ENCODE data around the gene CHPF.

The CHPF gene

DNA sequence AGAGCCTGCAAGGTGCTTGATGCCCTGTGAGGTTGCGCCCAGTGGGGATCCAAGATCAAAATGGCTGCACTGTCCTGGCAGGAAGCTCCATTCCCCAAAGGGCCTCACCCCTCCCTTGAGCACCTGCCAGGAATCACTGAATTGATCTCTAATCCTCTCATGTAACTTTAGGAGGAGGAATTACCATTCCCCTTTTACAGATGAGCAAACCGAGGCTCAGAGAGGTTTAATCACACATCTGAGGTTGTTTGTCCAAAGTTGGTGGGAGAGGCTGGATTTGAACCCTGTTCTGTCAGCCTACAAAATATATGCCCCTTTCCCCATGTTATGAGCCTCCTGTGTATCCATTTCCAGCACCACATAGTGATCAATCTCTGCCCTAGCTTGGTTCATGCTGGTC, 18.8 kb downstream of the CHPF start:
- TF ChIP-seq GATA3 (IDR thresholded peaks at IDR 0.05; ENCODE audit: low read depth, low read length) (no peak), GATA2 (IDR thresholded peaks at IDR 0.05; ENCODE audit: low read depth, low read length) (no peak)

DNA sequence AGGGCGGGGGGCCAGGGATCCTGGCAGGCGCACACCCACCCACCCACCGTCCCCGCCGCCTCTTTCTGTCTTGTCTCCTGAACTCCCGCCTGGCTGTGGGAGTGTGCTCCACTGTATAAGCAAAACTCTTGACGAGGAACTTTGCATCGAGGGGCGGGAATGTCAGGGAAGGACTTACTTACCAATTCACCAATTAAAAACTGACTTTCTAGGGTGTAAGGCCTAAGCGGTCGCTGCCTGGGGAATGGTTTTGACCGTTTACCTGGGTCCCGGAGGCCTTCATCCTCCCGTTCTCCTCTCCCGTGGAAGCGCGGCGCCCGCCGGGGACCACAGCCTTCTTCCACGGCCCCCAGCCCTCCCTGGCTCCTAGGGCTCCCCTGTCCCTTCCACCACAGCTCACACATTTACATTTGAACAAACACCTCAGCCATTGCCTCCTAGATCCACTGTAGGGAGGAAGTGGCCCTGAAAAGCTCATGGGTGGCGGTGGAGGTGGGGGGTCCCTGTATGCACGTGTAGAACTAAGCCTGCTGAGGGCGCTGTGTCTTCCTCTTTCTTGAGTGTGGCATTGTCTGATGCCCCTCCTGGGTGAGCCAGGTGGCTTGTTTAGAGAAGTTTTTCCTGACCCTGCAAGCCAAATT, 20.5 kb downstream of the CHPF start:
- TF ChIP-seq GATA2 (IDR thresholded peaks at IDR 0.05; ENCODE audit: low read depth, low read length) = no peak
- TF ChIP-seq GATA3 (IDR thresholded peaks at IDR 0.05; ENCODE audit: low read depth, low read length) = no peak

DNA sequence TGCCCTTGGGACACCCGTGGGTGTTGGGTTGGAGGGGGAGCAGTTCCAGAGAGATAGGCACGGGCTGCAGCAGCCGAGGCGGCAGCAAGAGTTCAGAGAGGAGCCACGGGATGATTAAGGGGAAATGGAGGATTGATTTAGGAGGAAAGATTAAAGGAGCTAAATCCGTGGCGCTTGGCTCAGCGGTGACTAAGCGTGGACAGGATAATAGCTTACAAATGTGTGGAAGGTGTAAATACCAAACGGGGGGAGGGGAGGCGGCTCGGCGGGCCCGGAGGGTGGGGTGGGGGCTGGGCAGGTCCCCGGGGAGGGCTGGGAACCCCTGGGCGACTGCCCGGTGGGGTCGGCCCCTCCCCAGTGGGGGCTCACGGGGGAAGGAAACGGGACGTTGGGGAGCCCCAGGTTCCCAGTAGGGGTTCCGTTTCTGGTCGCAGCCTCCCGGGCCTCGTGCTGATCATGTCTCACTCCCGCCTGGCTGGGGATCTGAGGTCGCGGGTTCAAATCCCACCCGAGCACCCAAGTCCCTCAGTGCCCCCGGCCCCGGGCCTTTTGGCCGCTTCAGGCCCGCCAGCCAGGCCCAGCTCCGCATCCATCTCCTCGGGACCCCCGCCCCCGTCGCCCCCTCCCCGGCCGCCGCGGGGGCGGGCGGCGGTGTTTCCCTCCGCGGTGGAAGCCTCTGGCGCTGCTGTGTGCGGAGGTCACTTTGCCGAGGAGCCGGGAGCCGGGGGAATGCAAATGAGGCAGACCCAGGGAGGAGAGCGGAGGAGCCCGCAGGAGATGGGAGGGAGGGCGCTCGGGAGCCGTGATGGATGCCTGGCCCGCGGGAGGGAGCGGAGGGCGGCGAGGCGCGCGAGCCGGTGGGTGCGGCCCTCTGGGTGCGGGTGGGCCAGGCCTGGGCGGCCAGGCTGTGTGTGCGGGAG, 21.2 kb downstream of the CHPF start:
- TF ChIP-seq GATA2 (IDR thresholded peaks at IDR 0.05; ENCODE audit: low read depth, low read length) = no peak
- TF ChIP-seq GATA3 (IDR thresholded peaks at IDR 0.05; ENCODE audit: low read depth, low read length) = no peak

DNA sequence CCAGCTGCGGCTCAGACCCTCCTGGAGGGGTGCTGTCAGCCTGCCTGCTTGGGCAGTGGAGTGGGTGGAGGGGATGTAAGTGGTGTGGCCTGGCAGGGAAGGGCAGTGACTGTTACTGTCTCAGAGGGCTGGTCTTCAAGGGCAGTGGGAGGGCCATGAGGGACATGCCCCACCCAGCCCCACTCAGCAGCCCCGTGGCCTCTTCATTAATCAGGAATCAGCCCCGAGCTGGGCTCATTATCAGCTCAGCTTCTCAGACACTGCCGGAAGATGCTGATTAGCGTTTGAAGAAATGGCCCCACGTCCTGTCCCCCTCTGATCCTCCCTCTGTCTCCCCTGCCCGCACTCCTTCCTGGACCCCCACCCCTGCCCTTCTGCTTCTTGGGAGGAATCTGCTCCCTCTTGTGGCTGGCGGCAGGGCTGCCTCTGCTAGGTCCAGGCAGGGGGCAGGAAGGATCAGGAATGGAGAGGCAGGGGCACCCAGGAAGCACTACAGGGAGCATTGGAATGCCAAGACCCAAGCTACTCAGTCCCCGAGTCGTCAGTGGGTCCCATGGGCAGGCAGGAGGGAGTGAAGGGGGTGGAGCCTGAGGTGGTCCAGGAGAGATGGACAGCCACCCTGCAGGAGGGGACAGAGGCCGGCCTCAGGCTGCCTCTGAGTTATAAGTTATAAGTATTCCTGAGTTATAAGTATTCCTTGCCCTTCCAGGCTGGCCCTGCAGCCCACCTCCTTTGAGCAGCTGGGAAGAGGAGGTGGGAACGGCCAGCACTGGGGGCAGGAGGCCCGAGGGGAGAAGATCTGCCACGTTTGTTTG, 22.3 kb downstream of the CHPF start:
- no peak for TF ChIP-seq GATA3 (IDR thresholded peaks at IDR 0.05; ENCODE audit: low read depth, low read length)
- no peak for TF ChIP-seq GATA2 (IDR thresholded peaks at IDR 0.05; ENCODE audit: low read depth, low read length)

DNA sequence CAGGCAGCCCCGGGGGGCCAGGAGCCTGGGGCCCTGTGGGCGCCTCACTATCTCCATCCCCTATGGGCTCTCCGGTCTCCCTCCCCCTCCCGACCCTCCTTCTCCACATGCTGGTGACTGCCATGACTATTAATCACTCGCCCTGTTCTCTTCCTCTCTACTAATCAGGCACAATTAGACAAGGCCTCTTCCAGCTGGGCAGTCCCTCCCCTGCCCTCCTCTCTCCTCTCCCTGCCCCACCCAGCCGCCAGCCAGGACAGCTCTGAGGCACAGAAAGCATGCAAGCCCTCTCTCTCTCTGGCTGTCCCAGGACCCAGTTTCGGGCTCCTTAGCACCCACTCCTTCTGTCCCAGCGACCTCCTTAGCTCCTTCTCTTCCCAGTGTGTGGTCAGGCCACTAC, 23.5 kb downstream of the CHPF start:
- TF ChIP-seq GATA2 (IDR thresholded peaks at IDR 0.05; ENCODE audit: low read depth, low read length) (no peak), GATA3 (IDR thresholded peaks at IDR 0.05; ENCODE audit: low read depth, low read length) (no peak)

DNA sequence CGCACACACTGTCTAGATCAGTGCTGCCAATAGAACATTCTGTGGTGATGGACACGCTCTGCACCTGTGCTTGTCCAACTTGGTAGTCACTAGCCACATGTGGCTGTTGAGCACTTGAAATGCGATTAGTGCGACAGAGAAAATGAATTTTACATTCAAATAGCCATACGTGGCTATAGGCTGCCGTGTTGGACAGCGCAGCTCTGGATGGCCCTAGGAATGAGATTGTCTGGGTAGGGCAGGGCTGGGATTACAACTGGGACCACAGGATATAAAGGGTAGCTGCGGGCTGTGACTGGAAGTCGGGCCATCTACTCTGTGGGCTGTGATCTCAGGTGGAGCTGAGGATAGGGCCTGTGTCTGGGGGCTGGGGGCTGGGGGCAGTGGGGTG, 24.1 kb downstream of the CHPF start:
- no peak for TF ChIP-seq GATA3 (IDR thresholded peaks at IDR 0.05; ENCODE audit: low read depth, low read length)
- no peak for TF ChIP-seq GATA2 (IDR thresholded peaks at IDR 0.05; ENCODE audit: low read depth, low read length)

DNA sequence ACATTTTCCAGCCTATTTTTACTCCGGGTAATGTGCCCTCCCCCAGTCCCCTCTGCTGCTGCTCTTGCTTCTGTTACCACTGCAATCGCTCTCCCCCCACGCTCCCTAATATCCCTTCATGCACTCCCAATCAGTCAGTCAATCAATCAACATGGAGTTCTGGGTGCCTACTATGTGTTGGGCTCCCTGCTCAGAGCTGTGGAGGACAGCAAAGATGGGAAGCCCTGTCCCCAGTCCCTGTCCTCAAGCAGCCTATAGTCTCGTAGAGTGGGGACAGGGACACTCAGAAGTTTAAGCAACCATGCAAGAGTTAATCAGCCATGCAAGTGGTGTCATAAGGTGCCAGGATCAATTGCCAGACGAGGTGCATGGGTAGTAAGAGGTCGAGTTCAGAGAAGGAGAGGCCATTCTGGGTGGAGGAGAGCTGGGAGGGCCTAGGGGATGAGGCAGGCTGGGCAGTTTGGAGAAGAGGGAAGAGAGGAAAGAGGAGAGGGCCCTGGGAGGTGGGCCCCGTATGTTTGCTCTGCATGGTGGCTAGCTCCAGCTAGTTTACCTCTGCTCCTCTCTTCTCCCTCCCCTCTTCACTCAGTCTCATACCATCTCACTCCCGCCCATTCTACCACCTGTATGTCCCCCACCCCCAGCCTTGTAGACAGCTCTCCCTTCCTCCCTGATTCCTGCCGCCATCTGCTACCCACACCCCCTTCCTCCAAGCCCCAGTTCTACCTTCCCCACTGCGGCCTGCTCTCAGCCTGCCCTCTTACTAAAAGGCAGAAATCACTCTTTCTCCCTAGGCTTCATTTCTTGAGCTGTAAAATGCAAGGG, 25.4 kb downstream of the CHPF start:
- TF ChIP-seq GATA2 (IDR thresholded peaks at IDR 0.05; ENCODE audit: low read depth, low read length) (no peak), GATA3 (IDR thresholded peaks at IDR 0.05; ENCODE audit: low read depth, low read length) (no peak)

DNA sequence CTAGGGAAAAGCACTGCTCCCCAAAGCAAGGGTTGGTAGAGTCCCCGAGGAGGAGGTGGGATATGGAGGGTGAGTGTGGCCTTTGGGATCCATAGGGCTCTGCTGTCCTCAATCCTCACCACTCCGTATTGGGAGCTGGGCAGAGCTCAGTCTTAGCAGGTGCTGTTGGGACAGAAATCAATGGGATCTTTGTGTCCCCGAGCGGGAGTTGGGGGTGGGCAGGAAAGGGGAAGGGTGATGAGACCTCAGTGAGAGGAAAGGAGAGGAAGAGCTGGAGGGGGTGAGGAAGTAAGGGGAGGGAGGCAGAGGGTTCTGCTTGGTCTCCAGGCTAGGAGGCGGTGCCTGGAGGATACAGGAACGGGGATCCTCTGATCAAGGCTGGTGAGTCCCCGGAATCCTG, 26.7 kb downstream of the CHPF start:
- TF ChIP-seq GATA2 (IDR thresholded peaks at IDR 0.05; ENCODE audit: low read depth, low read length) = no peak
- TF ChIP-seq GATA3 (IDR thresholded peaks at IDR 0.05; ENCODE audit: low read depth, low read length) = no peak

DNA sequence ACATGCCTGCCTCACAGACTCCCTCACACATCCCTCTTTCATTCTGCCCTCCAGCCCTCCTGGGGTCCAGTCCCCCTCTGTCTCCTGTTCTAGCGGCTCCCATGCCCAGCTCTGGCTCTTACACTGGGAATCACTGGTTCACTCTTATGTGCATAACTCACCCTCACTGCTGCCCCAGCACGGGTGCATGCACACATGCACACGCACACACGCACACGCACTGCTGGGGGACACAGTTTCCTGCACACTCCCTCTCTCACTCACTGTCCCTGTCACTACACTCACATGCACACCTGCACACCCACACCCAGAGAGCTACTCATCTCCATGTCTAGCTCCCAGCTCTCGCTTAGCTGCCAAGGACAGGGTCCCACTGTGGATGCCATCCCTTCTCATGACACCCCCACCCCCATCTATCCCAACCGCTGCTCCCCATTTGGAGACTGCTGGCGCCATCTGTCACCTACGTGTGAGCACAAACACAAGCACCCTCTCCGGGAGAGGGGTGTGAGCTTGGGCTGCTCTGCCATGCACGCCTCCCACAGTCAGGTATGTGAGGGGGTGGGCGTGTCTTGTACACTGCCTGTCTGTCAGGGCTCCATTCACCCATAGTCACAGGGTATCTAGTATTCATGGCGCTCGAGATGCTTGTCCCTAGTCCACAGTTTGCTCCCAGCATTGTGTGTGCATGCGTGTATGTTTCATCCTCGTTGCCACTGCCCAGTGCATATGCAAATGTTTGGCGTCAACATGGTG, 27.6 kb downstream of the CHPF start:
- no peak for TF ChIP-seq GATA3 (IDR thresholded peaks at IDR 0.05; ENCODE audit: low read depth, low read length)
- TF ChIP-seq GATA2 (IDR thresholded peaks at IDR 0.05; ENCODE audit: low read depth, low read length) = no peak

DNA sequence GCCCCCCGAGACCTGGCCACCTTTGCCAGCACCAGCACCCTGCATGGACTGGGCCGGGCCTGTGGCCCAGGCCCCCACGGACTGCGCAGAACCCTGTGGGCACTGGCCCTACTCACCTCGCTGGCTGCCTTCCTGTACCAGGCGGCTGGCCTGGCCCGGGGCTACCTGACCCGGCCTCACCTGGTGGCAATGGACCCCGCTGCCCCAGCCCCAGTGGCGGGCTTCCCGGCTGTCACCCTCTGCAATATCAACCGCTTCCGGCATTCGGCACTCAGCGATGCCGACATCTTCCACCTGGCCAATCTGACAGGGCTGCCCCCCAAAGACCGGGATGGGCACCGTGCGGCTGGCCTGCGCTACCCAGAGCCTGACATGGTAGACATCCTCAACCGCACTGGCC, 28.8 kb downstream of the CHPF start:
- TF ChIP-seq GATA2 (IDR thresholded peaks at IDR 0.05; ENCODE audit: low read depth, low read length) = no peak
- TF ChIP-seq GATA3 (IDR thresholded peaks at IDR 0.05; ENCODE audit: low read depth, low read length) = no peak

DNA sequence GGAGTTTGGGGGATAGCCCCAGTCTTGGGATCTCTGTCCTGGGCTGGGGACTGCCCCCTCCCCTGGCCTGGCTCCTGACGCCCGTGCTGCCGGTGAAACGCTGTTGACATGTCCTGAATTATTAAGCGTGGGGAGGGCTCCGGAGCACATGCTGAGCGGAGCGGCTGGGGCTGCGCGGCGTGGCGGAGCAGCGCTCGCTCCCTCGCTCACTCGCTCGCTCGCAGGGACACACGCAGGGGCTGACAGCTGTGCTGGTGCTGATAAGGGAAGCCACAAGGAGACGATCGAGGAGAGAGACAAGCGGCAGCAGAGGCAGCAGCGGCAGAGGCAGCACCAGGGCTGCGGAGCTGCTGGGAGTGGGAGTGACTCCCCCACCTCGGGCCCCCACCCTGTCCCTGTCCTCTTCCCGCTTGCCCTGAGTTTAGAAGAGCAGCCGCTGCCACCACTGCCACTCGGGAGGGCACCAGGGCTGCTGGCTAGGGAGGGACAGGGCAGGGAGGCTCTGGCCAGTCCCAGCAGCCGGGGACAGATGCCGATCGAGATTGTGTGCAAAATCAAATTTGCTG, 29.3 kb downstream of the CHPF start, which contains the start of gene ASIC4:
TSS of gene ASIC4 (plus strand) at position 287 of the 566 bp plus-strand sequence. CDS start at position 530, 243 bp downstream.
- TF ChIP-seq GATA3 (IDR thresholded peaks at IDR 0.05; ENCODE audit: low read depth, low read length) = no peak
- TF ChIP-seq GATA2 (IDR thresholded peaks at IDR 0.05; ENCODE audit: low read depth, low read length) = peak; percentile 95

DNA sequence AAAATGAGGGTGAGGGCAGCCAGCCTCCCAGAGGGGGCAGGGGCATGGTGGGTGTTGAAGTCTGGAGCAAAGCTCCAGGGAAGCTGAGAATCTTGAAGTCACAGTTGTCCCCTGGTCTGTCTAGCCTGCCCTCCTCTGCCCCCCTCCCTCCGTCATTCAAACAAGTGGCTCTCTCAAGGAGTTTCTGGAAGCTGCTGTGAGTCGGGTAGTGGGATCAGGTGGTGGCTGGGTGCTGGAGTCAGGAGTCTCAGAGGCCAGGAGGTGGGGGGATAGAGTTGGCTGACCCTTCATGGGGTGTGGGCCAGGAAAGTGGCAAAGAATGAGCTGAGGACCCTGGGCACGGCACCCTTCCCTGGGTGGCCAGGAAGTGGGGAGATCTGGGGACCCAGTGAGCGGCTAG, 29.8 kb downstream of the CHPF start:
- TF ChIP-seq GATA2 (IDR thresholded peaks at IDR 0.05; ENCODE audit: low read depth, low read length) (no peak), GATA3 (IDR thresholded peaks at IDR 0.05; ENCODE audit: low read depth, low read length) (no peak)

All from SH-SY5Y (cell line).